ENCODE measurements around the gene TRRAP.

Gene TRRAP

GRCh38 chr7:99008921-99009530 lies 130.7 kb downstream of the TRRAP start:
- no peak for DNase-seq

- no peak for DNase-seq
These were observed 131.9 kb downstream of the TRRAP start for GRCh38 chr7:99010281-99010680.

- DNase-seq, result no peak
These were observed 133.0 kb downstream of the TRRAP start for GRCh38 chr7:99011341-99011705.

- no peak for DNase-seq
These were observed 133.5 kb downstream of the TRRAP start for GRCh38 chr7:99011706-99012404.

- no peak for DNase-seq
These were observed 134.4 kb downstream of the TRRAP start for GRCh38 chr7:99012722-99013121.

GRCh38 chr7:99013266-99014112 lies 135.2 kb downstream of the TRRAP start:
- no peak for DNase-seq

- DNase-seq, result no peak
These were observed 136.0 kb downstream of the TRRAP start for GRCh38 chr7:99014113-99014985.

GRCh38 chr7:99016196-99016595 lies 137.9 kb downstream of the TRRAP start:
- DNase-seq, result no peak

- DNase-seq, result no peak
These were observed 141.4 kb downstream of the TRRAP start for GRCh38 chr7:99019523-99020412.

- DNase-seq, result no peak
These were observed 142.0 kb downstream of the TRRAP start for GRCh38 chr7:99020413-99020715.

GRCh38 chr7:99021941-99022560 lies 143.7 kb downstream of the TRRAP start:
- DNase-seq, result no peak

- DNase-seq, result no peak
These were observed 145.7 kb downstream of the TRRAP start for GRCh38 chr7:99024066-99024465.

GRCh38 chr7:99027241-99027640 lies 148.9 kb downstream of the TRRAP start:
- DNase-seq, result no peak

- no peak for DNase-seq
These were observed 149.5 kb downstream of the TRRAP start for GRCh38 chr7:99027841-99028240.

- DNase-seq, result no peak
These were observed 150.1 kb downstream of the TRRAP start for GRCh38 chr7:99028261-99028973.

- DNase-seq, result no peak
These were observed 151.4 kb downstream of the TRRAP start for GRCh38 chr7:99029466-99030435.

- no peak for DNase-seq
These were observed 152.1 kb downstream of the TRRAP start for GRCh38 chr7:99030457-99030856.

GRCh38 chr7:99030951-99031350 lies 152.6 kb downstream of the TRRAP start:
- DNase-seq, result no peak

- DNase-seq, result no peak
These were observed 153.2 kb downstream of the TRRAP start for GRCh38 chr7:99031496-99031895.

- no peak for DNase-seq
These were observed 154.6 kb downstream of the TRRAP start for GRCh38 chr7:99032928-99033327.

All from NCI-H187 (cell line).